Measurements from ENCODE around the gene AHCTF1.
"Not testable (repeated sequence)": the region's sequence is repeated elsewhere in the genome, so short reads cannot be mapped to it uniquely, and the experiment has no call there.

AHCTF1 gene

GRCh38 chr1:246916026-246916923 is 15.5 kb downstream of the AHCTF1 start:
- not testable (repeated sequence) for DNase-seq

GRCh38 chr1:246907472-246907871 is 24.3 kb downstream of the AHCTF1 start:
- DNase-seq, result peak; percentile 32

- DNase-seq, result no peak
Observed at GRCh38 chr1:246906833-246907232, 24.9 kb downstream of the AHCTF1 start.

- DNase-seq, result no peak
Observed at GRCh38 chr1:246901874-246902273, 29.9 kb downstream of the AHCTF1 start.

- no peak for DNase-seq
Observed at GRCh38 chr1:246897302-246897701, 34.4 kb downstream of the AHCTF1 start.

- no peak for DNase-seq
Observed at GRCh38 chr1:246893191-246893939, 38.4 kb downstream of the AHCTF1 start.

GRCh38 chr1:246891105-246891504 is 40.6 kb downstream of the AHCTF1 start:
- DNase-seq, result no peak

GRCh38 chr1:246888522-246888921 is 43.2 kb downstream of the AHCTF1 start:
- no peak for DNase-seq

- DNase-seq, result not testable (repeated sequence)
Observed at GRCh38 chr1:246885389-246885788, 46.4 kb downstream of the AHCTF1 start.

GRCh38 chr1:246878551-246878950 is 53.2 kb downstream of the AHCTF1 start:
- DNase-seq, result no peak

GRCh38 chr1:246876431-246876830 is 55.3 kb downstream of the AHCTF1 start:
- DNase-seq, result no peak

- DNase-seq, result no peak
Observed at GRCh38 chr1:246875041-246876026, 56.4 kb downstream of the AHCTF1 start.

GRCh38 chr1:246865921-246866320 is 65.8 kb downstream of the AHCTF1 start:
- DNase-seq, result no peak

- DNase-seq, result not testable (repeated sequence)
Observed at GRCh38 chr1:246863791-246864190, 68.0 kb downstream of the AHCTF1 start.

- no peak for DNase-seq
Observed at GRCh38 chr1:246860401-246860800, 71.3 kb downstream of the AHCTF1 start.

- DNase-seq, result no peak
Observed at GRCh38 chr1:246856371-246856770, 75.4 kb downstream of the AHCTF1 start.

GRCh38 chr1:246850640-246851039 is 81.1 kb downstream of the AHCTF1 start:
- not testable (repeated sequence) for DNase-seq

GRCh38 chr1:246843876-246844275 is 87.9 kb downstream of the AHCTF1 start:
- no peak for DNase-seq

- not testable (repeated sequence) for DNase-seq
Observed at GRCh38 chr1:246840761-246841160, 91.0 kb downstream of the AHCTF1 start.

- DNase-seq, result no peak
Observed at GRCh38 chr1:246838118-246838456, 93.7 kb downstream of the AHCTF1 start.

GRCh38 chr1:246837418-246838117 is 94.2 kb downstream of the AHCTF1 start:
- no peak for DNase-seq

All from GDM1 (cell line).